ENCODE results near the gene DOK1.

Gene DOK1

GRCh38 chr2:74553892-74554819 lies at the start of gene DOK1, which contains the start of gene LOXL3:
Gene DOK1 (plus strand): TSS chr2:74554720. CDS start chr2:74554755, 35 bp downstream.
Gene LOXL3 (minus strand): TSS chr2:74553942. CDS start chr2:74552634, 1,308 bp downstream.
- in situ Hi-C loops (cut with HindIII; ENCODE audit: low sequenced_read_pairs): no loop called here

- in situ Hi-C loops (cut with HindIII; ENCODE audit: low sequenced_read_pairs): no loop called here
Measured at GRCh38 chr2:74505448-74506246, 48.9 kb upstream of the DOK1 start.

GRCh38 chr2:74507145-74507925 lies 47.2 kb upstream of the DOK1 start, which contains the start of gene PCGF1:
Gene PCGF1 (minus strand): TSS chr2:74507695. CDS start chr2:74507668, 27 bp downstream.
- in situ Hi-C loops (cut with HindIII; ENCODE audit: low sequenced_read_pairs): no loop called here

- in situ Hi-C loops (cut with HindIII; ENCODE audit: low sequenced_read_pairs): no loop called here
Measured at GRCh38 chr2:74507926-74508520, 46.5 kb upstream of the DOK1 start.

GRCh38 chr2:74510272-74510671 lies 44.2 kb upstream of the DOK1 start:
- in situ Hi-C loops (cut with HindIII; ENCODE audit: low sequenced_read_pairs): no loop called here

GRCh38 chr2:74511104-74511989 lies 43.2 kb upstream of the DOK1 start:
- in situ Hi-C loops (cut with HindIII; ENCODE audit: low sequenced_read_pairs): no loop called here

- in situ Hi-C loops (cut with HindIII; ENCODE audit: low sequenced_read_pairs): no loop called here
Measured at GRCh38 chr2:74512744-74513604, 41.5 kb upstream of the DOK1 start.

- in situ Hi-C loops (cut with HindIII; ENCODE audit: low sequenced_read_pairs): no loop called here
Measured at GRCh38 chr2:74513605-74514367, 40.7 kb upstream of the DOK1 start.

- in situ Hi-C loops (cut with HindIII; ENCODE audit: low sequenced_read_pairs): no loop called here
Measured at GRCh38 chr2:74514368-74515270, 39.9 kb upstream of the DOK1 start, which contains the start of gene TLX2. Gene TLX2 (plus strand): TSS chr2:74514450. CDS start chr2:74514807, 357 bp downstream.

- in situ Hi-C loops (cut with HindIII; ENCODE audit: low sequenced_read_pairs): no loop called here
Measured at GRCh38 chr2:74515271-74515980, 39.1 kb upstream of the DOK1 start.

- in situ Hi-C loops (cut with HindIII; ENCODE audit: low sequenced_read_pairs): no loop called here
Measured at GRCh38 chr2:74515981-74516633, 38.4 kb upstream of the DOK1 start.

GRCh38 chr2:74516650-74517049 lies 37.9 kb upstream of the DOK1 start:
- in situ Hi-C loops (cut with HindIII; ENCODE audit: low sequenced_read_pairs): no loop called here

- in situ Hi-C loops (cut with HindIII; ENCODE audit: low sequenced_read_pairs): no loop called here
Measured at GRCh38 chr2:74522516-74522915, 32.0 kb upstream of the DOK1 start.

- in situ Hi-C loops (cut with HindIII; ENCODE audit: low sequenced_read_pairs): no loop called here
Measured at GRCh38 chr2:74524005-74524404, 30.5 kb upstream of the DOK1 start.

GRCh38 chr2:74524955-74525716 lies 29.4 kb upstream of the DOK1 start:
- in situ Hi-C loops (cut with HindIII; ENCODE audit: low sequenced_read_pairs): no loop called here

Data from DLD1 (cell line).